Epithelial cell of prostate (primary cell): Measurements from ENCODE around the gene EDN2.

ENCODE experiments used
- DNase-seq: peaks from one replicate; pipeline ENCODE4 v3.0.0-alpha.2; 2011; ENCODE audit warnings: low read depth, low spot score
- H3K27ac ChIP-seq: fragments of 450-650 bp; 2 replicates; pipeline ENCODE4 v1.5.1; 2017; ENCODE audit warnings: mild to moderate bottlenecking

Gene EDN2

GRCh38 chr1:41446851-41447610, 37.5 kb downstream of the EDN2 start:
- H3K27ac ChIP-seq = no peak overlapping the region
- no peak for DNase-seq

DNA sequence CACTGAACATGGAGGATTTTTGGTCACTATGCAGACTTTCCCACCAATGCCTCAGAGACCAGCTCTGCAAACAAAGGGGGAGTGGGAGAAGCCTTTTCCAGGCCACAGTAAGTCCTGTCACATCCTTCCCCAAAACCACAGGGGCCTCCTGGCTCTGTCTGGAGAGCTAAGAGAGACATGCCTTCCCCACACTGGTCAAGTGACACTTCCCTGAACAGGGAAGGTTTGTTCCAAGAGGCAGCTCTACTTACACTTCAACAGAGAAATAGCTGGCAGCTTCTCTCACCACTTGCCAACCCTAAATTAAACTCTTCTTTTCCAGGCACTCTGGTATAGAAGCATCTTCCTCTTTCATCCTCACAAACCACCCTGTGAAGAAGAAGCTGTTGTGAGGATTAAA, 39.7 kb downstream of the EDN2 start:
- no peak overlapping the region for H3K27ac ChIP-seq
- no peak for DNase-seq

DNA sequence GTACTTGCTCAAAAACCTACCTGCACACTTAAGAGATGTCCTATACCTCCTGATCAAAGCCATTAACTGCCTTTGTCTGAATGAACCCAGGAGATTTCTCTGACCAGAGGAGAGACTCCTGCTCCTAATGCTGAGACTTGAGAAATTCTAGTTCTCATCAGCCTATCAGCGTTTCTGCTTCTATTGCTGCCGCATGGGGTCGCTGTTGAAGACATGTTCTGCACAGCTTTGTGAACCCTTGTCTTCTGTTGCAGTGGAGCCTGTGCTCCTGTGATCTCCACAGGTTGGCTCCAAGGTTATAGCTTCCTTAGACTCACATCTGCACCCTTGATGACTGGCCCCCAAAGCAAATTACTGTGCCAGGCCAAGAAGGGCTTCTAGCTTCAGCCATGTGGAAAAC, 40.2 kb downstream of the EDN2 start:
- no peak for DNase-seq
- no peak overlapping the region for H3K27ac ChIP-seq

- H3K27ac ChIP-seq = no peak overlapping the region
- DNase-seq = no peak
Observed at GRCh38 chr1:41442697-41443251, 41.7 kb downstream of the EDN2 start.

DNA sequence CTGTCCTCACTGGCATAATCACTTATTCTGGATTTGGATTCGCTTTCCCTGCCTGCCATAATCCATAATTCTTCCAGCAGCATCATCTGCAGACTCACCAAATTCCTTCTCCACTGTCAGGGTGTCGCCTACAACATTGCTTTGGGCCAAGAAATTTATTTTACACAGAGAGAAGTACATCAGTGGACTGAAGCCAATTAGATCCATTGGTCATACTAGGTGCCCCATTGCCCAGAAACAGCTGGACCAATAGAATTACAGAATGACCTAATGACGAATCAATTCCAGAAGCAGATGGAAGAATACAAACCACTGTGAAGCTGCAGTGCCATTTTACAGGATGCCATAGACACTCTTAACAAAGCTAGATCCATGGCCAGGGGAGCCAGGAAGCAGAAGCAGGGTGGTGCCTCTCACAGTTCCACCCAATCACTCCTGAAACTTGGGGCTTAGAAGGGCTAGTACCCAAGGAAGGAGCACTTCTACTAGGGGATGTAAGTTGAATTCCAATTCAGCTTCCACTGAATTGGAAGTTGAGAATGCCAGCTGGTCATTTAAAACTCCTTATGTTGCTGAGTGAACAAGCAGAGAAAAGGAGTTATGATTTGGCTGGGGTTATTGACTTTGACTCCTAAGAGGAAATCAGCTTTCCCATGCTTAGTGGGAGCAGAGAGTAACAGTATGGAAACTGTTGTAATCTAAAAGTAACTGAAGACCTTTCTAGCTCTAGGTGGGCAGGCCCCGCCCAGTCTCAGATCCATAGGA, 44.0 kb downstream of the EDN2 start:
- no peak for DNase-seq
- no peak overlapping the region for H3K27ac ChIP-seq

- DNase-seq = no peak
- no peak overlapping the region for H3K27ac ChIP-seq
Observed at GRCh38 chr1:41439234-41439633, 45.2 kb downstream of the EDN2 start.

- no peak overlapping the region for H3K27ac ChIP-seq
- no peak for DNase-seq
Observed at GRCh38 chr1:41438711-41439110, 45.8 kb downstream of the EDN2 start.

DNA sequence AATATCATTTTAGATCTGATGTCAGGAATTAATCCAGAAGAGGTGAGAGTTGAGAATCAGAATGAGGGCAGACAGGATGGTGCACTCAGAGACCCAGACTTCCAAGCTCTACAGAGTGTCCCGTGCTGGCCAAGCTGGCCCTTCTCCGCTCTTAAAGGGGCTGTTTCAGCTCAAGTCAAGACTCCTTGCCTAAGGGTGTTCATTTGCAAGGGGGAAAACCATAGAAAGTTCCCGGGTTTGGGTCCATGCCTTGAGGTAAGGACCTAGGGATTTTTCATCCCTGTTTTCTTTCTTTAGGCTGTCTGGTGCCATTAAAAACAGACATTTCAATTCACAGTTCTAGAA, 47.5 kb downstream of the EDN2 start:
- no peak overlapping the region for H3K27ac ChIP-seq
- DNase-seq = no peak

DNA sequence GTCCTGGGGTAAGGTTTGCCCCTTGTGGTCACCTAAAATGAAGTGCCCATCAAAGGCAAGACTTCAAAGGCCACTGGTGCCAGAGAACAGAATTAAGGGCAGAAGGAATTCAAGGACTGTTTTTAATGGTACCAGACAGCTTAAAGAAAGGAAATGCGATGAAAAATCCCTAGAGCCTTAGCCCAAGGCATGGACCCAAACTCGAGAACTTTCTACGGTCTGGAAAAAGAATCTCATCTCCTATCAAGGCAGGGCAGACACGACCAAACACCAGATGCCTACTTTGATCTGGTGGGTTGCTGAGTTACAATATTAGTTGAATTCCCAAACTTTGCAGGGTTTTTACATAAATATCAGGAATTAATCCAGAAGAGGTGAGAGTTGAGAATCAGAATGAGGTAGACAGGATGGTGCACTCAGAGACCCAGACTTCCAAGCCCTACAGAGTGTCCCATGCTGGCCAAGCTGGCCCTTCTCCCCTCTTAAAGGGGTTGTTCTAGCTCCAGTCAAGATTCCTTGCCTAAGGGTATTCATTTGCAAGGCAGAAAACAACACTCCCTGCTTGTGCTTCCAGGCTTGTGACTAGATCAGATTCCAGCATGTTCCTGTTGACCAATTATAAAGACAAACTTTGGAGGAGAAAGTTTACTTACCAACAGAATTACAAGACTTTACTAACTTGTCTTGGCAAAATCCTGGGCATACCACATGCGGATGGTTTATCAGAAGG, 48.0 kb downstream of the EDN2 start:
- no peak for DNase-seq
- H3K27ac ChIP-seq = no peak overlapping the region

GRCh38 chr1:41435570-41436178, 48.8 kb downstream of the EDN2 start:
- no peak for DNase-seq
- no peak overlapping the region for H3K27ac ChIP-seq

- DNase-seq = no peak
- H3K27ac ChIP-seq = no peak overlapping the region
Observed at GRCh38 chr1:41434748-41435449, 49.6 kb downstream of the EDN2 start.

DNA sequence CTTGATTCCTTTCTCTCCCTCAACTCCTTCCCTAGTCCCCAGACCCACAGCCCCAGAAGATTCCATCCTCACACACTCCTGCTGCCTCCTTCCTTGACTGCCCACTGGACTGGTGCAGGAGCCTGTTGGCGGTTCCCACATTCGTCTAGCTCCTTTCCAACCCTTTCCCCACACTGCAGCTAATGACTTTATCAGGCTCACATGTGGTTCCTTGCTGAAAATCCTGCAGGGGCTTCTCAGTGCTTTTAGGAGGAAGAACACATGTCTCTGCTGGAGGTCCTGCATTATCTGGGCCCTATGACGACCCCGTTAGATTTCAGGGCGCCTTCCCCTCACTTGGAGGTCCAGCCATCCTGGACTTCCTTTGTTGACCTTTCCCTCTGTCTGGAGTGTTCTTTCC, 50.2 kb downstream of the EDN2 start:
- no peak for DNase-seq
- H3K27ac ChIP-seq = no peak overlapping the region

DNA sequence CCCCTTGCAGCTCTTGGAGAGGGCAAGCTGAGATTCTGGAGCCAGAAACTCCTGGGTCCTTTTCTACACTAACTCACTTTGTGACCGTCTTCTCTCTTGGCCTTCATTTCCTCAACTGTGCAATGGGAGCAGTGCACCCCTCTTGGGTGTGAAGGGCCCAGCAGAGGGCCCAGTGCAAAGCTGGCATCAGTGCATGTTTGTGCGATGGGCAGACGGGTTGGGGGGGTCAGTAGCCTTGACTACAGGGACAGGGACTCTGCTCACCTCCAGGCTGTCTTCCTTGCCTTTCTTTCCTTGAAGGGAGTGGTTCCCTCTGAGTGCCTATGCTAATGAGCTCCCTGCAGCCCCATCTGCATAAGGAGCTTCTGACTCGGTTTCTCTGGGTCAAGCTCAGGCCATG, 51.0 kb downstream of the EDN2 start:
- no peak for DNase-seq
- no peak overlapping the region for H3K27ac ChIP-seq

GRCh38 chr1:41432481-41433280, 51.8 kb downstream of the EDN2 start:
- peak; percentile 41 for DNase-seq
- no peak overlapping the region for H3K27ac ChIP-seq

DNA sequence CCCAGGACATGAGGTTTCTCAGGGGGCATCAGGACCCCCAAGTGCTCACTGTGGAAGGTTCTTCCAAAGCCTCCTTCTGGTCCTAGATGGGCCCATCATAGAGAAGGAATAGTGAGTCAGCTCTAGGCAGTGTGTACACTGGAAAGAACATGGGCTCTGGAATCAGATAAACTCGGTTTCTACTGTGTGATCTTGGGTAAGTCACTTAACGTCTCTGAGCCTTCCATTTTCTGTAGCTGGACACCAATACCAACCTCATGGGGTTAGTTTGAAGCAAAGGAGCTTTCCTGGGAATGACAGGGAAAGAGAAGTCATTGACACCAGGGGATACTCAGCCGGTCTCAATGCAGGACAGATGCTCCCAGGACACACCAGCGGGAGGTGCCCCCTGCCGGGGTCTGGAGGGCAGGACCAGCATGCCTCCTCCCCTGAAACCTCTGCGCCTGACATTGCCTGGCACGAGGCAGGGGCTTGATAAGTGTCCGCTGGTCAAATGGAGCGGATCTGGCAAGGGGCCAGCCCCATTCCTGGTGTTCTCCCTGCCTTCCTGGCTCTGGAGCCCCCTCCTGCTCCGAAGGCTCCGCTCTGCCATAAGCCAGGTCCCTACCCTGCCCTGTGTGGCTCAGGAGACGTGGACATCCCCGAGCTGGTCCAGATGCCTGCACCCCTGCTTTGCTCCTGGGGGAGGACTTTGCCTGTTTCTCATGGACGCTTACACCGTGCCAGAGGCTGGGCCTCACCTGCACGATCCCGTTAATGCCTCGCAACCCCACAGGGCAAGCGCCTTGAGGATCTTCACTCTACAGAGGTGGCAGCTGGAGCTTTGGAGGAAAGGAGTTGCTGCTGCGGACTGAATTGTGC, 52.8 kb downstream of the EDN2 start:
- no peak overlapping the region for H3K27ac ChIP-seq
- DNase-seq = no peak

- no peak for DNase-seq
- no peak overlapping the region for H3K27ac ChIP-seq
Observed at GRCh38 chr1:41430582-41430981, 53.9 kb downstream of the EDN2 start.

- H3K27ac ChIP-seq = no peak overlapping the region
- DNase-seq = no peak
Observed at GRCh38 chr1:41430069-41430468, 54.4 kb downstream of the EDN2 start.

DNA sequence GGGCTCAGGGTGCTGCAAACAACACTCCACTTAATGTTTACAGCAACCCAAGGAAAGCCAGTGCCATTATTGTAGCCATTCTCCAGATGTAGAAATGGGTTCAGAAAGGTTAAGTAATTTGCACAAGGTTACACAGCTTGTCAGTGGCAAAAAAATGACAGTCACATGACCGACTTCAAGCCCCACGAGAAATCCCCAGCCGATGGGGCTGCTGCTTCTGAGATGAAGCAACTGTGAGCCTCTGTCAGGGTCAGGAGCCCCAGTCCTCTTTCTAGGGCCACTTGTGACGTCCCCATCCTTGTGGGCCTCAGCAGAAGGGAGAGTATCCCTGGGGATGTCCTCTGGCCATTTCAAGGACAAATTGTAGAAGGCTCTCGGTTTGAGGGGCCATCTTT, 54.8 kb downstream of the EDN2 start:
- H3K27ac ChIP-seq = no peak overlapping the region

More for the DNA sequence above, 54.8 kb downstream of the EDN2 start:
- no peak for DNase-seq
